Measurements from ENCODE around the gene NIPAL3.

DNA sequence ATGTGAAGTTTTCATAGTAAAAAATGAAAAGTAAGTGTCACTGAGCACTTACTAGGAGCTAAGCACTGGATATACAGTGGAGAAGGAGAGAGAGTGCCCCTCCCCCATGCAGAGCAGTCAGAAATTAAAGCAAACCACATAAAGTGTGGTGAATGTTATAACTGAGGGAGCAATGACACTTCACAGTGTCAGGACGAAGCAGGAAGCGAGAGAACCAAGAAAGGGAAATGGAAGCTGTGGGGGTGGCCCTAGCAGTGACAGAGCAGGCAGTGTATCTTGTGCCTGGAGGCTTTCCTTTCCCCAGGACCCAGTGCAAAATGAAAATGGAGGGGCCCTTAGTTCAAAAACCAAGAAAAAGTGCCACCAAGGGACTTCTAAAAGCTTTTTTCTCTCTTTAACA lies 65.5 kb downstream of the NIPAL3 start:
- no peak for TF ChIP-seq GATA2 (IDR thresholded peaks at IDR 0.05; ENCODE audit: low read depth, low read length)
- no peak for TF ChIP-seq GATA3 (IDR thresholded peaks at IDR 0.05; ENCODE audit: low read depth, low read length)

Measured in SH-SY5Y (cell line).